ENCODE results near the gene FHOD3.

GRCh38 chr18:36769611-36770314 is 472.2 kb downstream of the FHOD3 start:
- peak; percentile 72 for TF ChIP-seq CTCF (conservative IDR thresholded peaks at IDR 0.05; ENCODE audit: low read depth, low read length)
- no peak for TF ChIP-seq EZH2 (IDR thresholded peaks at IDR 0.05; ENCODE audit: borderline replicate concordance, low read depth, low read length, poor library complexity, severe bottlenecking)

Data from A673 (cell line).